ENCODE data around the gene HNRNPH2. TPM values are rescaled to one million over a fixed set of nuclear protein-coding genes. Genes with fewer than 3 reads are reported as not detected.
A peak's percentile ranks its signal among the peaks of the same experiment; 100 is the strongest.

Gene HNRNPH2
- total RNA-seq, 1 donor from 2014 or later = 21.4 TPM

GRCh38 chrX:101390664-101391525 is 17.1 kb upstream of the HNRNPH2 start, which contains the start of gene RPL36A:
TSS of gene RPL36A (plus strand) at chrX:101391011. CDS start at chrX:101391044, 33 bp downstream.
- Histone ChIP-seq H3K27ac (peak within 1 kb of the TSS; percentile 61 to 75), H3K27me3 (no peaks in the 10 kb centered on the region), H3K4me3 (peak within 1 kb of the TSS; percentile 50 to 63), H3K9me3 (no peaks in the 10 kb centered on the region), H3K36me3 (peaks cover 0 to 3% of the 10 kb centered on the region in 2 donors), H3K4me1 (no peaks in the 10 kb centered on the region)
- intact Hi-C loops (cut with DNase I) = loop anchor here (2.0 to 5.0 kb wide), 2 partner anchors 42 to 541 kb away; partner anchors contain the start of genes TIMM8A and ZMAT1
- TF ChIP-seq, protein P1, sequence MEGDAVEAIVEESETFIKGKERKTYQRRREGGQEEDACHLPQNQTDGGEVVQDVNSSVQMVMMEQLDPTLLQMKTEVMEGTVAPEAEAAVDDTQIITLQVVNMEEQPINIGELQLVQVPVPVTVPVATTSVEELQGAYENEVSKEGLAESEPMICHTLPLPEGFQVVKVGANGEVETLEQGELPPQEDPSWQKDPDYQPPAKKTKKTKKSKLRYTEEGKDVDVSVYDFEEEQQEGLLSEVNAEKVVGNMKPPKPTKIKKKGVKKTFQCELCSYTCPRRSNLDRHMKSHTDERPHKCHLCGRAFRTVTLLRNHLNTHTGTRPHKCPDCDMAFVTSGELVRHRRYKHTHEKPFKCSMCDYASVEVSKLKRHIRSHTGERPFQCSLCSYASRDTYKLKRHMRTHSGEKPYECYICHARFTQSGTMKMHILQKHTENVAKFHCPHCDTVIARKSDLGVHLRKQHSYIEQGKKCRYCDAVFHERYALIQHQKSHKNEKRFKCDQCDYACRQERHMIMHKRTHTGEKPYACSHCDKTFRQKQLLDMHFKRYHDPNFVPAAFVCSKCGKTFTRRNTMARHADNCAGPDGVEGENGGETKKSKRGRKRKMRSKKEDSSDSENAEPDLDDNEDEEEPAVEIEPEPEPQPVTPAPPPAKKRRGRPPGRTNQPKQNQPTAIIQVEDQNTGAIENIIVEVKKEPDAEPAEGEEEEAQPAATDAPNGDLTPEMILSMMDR (IDR thresholded peaks at IDR 0.05) = peak; percentile 46 to 63 (median 50)
- DNase-seq (ENCODE audit: low spot score in 2 of 2) = peak; percentile 35 to 90

GRCh38 chrX:101391831-101392230 is 16.2 kb upstream of the HNRNPH2 start:
- H3K27ac ChIP-seq = peak overlapping the region; percentile 61 to 75
- no peaks in the 10 kb centered on the region for H3K27me3 ChIP-seq
- no peaks in the 10 kb centered on the region for H3K9me3 ChIP-seq
- TF ChIP-seq, protein P1 (IDR thresholded peaks at IDR 0.05) = no peak
- no peak for DNase-seq (ENCODE audit: low spot score in 2 of 2)
- peaks cover 0 to 3% of the 10 kb centered on the region in 2 donors for H3K36me3 ChIP-seq
- H3K4me1 ChIP-seq = no peaks in the 10 kb centered on the region
- H3K4me3 ChIP-seq = peak overlapping the region; percentile 50 to 63
- intact Hi-C loops (cut with DNase I) = loop anchor here (2.0 to 5.0 kb wide), 2 partner anchors 43 to 540 kb away; partner anchors contain the start of genes TIMM8A and ZMAT1

DNA sequence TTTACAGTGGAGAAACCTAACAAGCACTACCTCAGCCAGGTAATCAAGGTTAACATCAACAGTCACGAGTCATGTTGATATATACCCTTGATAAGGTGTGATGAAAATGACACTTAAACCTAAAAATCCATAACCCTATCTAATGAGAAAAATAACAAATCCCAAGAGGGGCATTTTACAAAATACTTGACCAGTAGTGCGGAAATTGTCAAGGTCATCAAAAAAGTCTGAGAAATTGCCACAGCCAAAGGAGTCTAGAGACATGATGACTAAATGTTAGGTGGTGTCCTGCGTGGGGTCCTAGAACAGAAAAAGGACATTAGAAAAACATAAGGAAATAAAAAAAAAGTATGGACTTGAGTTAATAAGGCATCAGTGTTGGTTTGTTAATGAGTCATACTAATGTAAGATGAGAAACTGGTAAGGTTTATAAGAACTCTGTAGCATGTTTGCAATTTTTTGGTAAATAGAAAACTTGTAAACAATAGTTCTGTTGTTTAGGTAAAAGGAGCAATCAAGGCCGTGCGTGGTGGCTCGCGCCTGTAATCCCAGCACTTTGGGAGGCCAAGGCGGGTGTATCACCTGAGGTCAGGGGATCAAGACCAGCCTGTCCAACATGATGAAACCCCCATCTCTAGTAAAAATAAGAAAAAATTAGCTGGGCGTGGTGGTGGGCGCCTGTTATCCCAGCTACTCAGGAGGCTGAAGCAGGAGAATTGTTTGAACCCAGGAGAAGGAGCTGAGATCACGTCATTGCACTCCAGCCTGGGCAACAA is 14.3 kb upstream of the HNRNPH2 start:
- Histone ChIP-seq H3K27ac (no peak overlapping the region), H3K36me3 (peaks cover 0 to 3% of the 10 kb centered on the region in 2 donors), H3K4me1 (no peaks in the 10 kb centered on the region), H3K9me3 (no peaks in the 10 kb centered on the region), H3K27me3 (no peaks in the 10 kb centered on the region), H3K4me3 (no peak overlapping the region)
- intact Hi-C loops (cut with DNase I) = loop anchor here (5.0 kb wide), 1 partner anchor 539 kb away; the partner anchor contains the start of gene ZMAT1
- TF ChIP-seq, protein P1 (IDR thresholded peaks at IDR 0.05) = no peak
- DNase-seq (ENCODE audit: low spot score in 2 of 2) = no peak

DNA sequence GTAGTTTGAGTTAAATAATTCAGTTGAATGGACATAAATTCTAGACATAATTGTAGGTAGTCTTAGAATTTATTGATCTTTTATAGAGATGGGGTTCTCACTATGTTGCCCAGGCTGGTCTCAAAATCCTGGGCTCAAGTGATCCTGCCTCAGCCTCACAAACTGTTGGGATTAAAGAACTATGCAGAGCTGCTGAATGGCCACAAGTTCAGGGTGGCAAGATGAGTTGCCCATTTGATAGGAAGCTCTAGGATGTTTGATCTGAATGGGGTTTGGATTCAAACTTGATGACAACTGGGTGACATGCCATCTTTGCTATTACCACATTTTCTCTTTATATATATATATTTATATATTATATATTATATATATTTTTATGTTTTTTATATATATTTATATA is 13.7 kb upstream of the HNRNPH2 start:
- Histone ChIP-seq H3K27me3 (no peaks in the 10 kb centered on the region), H3K4me3 (no peak overlapping the region), H3K36me3 (peaks cover 0 to 3% of the 10 kb centered on the region in 2 donors), H3K9me3 (no peaks in the 10 kb centered on the region), H3K27ac (no peak overlapping the region), H3K4me1 (no peaks in the 10 kb centered on the region)
- TF ChIP-seq, protein P1 (IDR thresholded peaks at IDR 0.05) = no peak
- intact Hi-C loops (cut with DNase I) = loop anchor here (5.0 kb wide), 1 partner anchor 538 kb away; the partner anchor contains the start of gene ZMAT1
- no peak for DNase-seq (ENCODE audit: low spot score in 2 of 2)

GRCh38 chrX:101395789-101396188 is 12.2 kb upstream of the HNRNPH2 start:
- H3K4me1 ChIP-seq = no peaks in the 10 kb centered on the region
- no peak for DNase-seq (ENCODE audit: low spot score in 2 of 2)
- H3K9me3 ChIP-seq = no peaks in the 10 kb centered on the region
- H3K36me3 ChIP-seq = peaks cover 3 to 4% of the 10 kb centered on the region in 2 donors
- no peak overlapping the region for H3K27ac ChIP-seq
- H3K27me3 ChIP-seq = no peaks in the 10 kb centered on the region
- TF ChIP-seq, protein P1 (IDR thresholded peaks at IDR 0.05) = no peak
- no peak overlapping the region for H3K4me3 ChIP-seq
- intact Hi-C loops (cut with DNase I) = no loop called here
